ENCODE results near the gene KRTAP5-6.

Gene KRTAP5-6

GRCh38 chr11:1719781-1720180, 22.8 kb downstream of the KRTAP5-6 start:
- no peak for DNase-seq (ENCODE audit: low read depth)
- no peak overlapping the region for H3K4me3 ChIP-seq (ENCODE audit: low read depth, low read length)
- TF ChIP-seq POLR2A (IDR thresholded peaks at IDR 0.05; ENCODE audit: extremely low read depth, insufficient read length) (no peak), MYC (IDR thresholded peaks at IDR 0.05; ENCODE audit: low read depth, low read length) (no peak), CTCF (IDR thresholded peaks at IDR 0.05; ENCODE audit: low read depth, low read length) (no peak), MAX (IDR thresholded peaks at IDR 0.05; ENCODE audit: low read depth, low read length) (no peak)

GRCh38 chr11:1727096-1727690, 30.2 kb downstream of the KRTAP5-6 start:
- peak; percentile 25 for DNase-seq (ENCODE audit: low read depth)
- TF ChIP-seq POLR2A (IDR thresholded peaks at IDR 0.05; ENCODE audit: extremely low read depth, insufficient read length), result no peak
- TF ChIP-seq CTCF (IDR thresholded peaks at IDR 0.05; ENCODE audit: low read depth, low read length), result no peak
- TF ChIP-seq MAX (IDR thresholded peaks at IDR 0.05; ENCODE audit: low read depth, low read length), result no peak
- TF ChIP-seq MYC (IDR thresholded peaks at IDR 0.05; ENCODE audit: low read depth, low read length), result no peak
- H3K4me3 ChIP-seq (ENCODE audit: low read depth, low read length), result no peak overlapping the region

- H3K4me3 ChIP-seq (ENCODE audit: low read depth, low read length), result no peak overlapping the region
- DNase-seq (ENCODE audit: low read depth), result no peak
- TF ChIP-seq POLR2A (IDR thresholded peaks at IDR 0.05; ENCODE audit: extremely low read depth, insufficient read length), result no peak
- TF ChIP-seq CTCF (IDR thresholded peaks at IDR 0.05; ENCODE audit: low read depth, low read length), result no peak
- no peak for TF ChIP-seq MAX (IDR thresholded peaks at IDR 0.05; ENCODE audit: low read depth, low read length)
- TF ChIP-seq MYC (IDR thresholded peaks at IDR 0.05; ENCODE audit: low read depth, low read length), result no peak
These were observed 30.9 kb downstream of the KRTAP5-6 start for GRCh38 chr11:1727861-1728260.

GRCh38 chr11:1728301-1728700, 31.3 kb downstream of the KRTAP5-6 start:
- DNase-seq (ENCODE audit: low read depth), result no peak
- no peak for TF ChIP-seq POLR2A (IDR thresholded peaks at IDR 0.05; ENCODE audit: extremely low read depth, insufficient read length)
- TF ChIP-seq CTCF (IDR thresholded peaks at IDR 0.05; ENCODE audit: low read depth, low read length), result no peak
- TF ChIP-seq MAX (IDR thresholded peaks at IDR 0.05; ENCODE audit: low read depth, low read length), result no peak
- TF ChIP-seq MYC (IDR thresholded peaks at IDR 0.05; ENCODE audit: low read depth, low read length), result no peak
- no peak overlapping the region for H3K4me3 ChIP-seq (ENCODE audit: low read depth, low read length)

GRCh38 chr11:1728931-1729691, 32.1 kb downstream of the KRTAP5-6 start:
- DNase-seq (ENCODE audit: low read depth), result peak; percentile 64
- peak; percentile 32; the same call in 1 of the 2 replicates for TF ChIP-seq MAX (IDR thresholded peaks at IDR 0.05; ENCODE audit: low read depth, low read length)
- peak; percentile 21; the same call in 1 of the 2 replicates for TF ChIP-seq MYC (IDR thresholded peaks at IDR 0.05; ENCODE audit: low read depth, low read length)
- no peak for TF ChIP-seq POLR2A (IDR thresholded peaks at IDR 0.05; ENCODE audit: extremely low read depth, insufficient read length)

GRCh38 chr11:1729692-1730011, 32.7 kb downstream of the KRTAP5-6 start:
- DNase-seq (ENCODE audit: low read depth), result no peak
- TF ChIP-seq MYC (IDR thresholded peaks at IDR 0.05; ENCODE audit: low read depth, low read length) (no peak), MAX (IDR thresholded peaks at IDR 0.05; ENCODE audit: low read depth, low read length) (no peak), CTCF (IDR thresholded peaks at IDR 0.05; ENCODE audit: low read depth, low read length) (no peak), POLR2A (IDR thresholded peaks at IDR 0.05; ENCODE audit: extremely low read depth, insufficient read length) (no peak)
- no peak overlapping the region for H3K4me3 ChIP-seq (ENCODE audit: low read depth, low read length)

More at GRCh38 chr11:1728931-1729691, 32.1 kb downstream of the KRTAP5-6 start:
- H3K4me3 ChIP-seq (ENCODE audit: low read depth, low read length), result peak overlapping the region; percentile 37
